Measurements from ENCODE around the gene CPVL.
A peak's percentile ranks its signal among the peaks of the same experiment; 100 is the strongest.

The CPVL gene

GRCh38 chr7:29146057-29146706 is at the start of gene CPVL:
TSS of gene CPVL (minus strand) at chr7:29146537. CDS start at chr7:29121061, 25,476 bp downstream.
- DNase-seq (ENCODE audit: low read depth, low spot score) = peak; percentile 80

- peak; percentile 71 for DNase-seq (ENCODE audit: low read depth, low spot score)
Measured at GRCh38 chr7:29194594-29195427, 48.5 kb upstream of the CPVL start, which contains the start of gene CHN2. TSS of gene CHN2 (plus strand) at chr7:29194775.

- DNase-seq (ENCODE audit: low read depth, low spot score) = no peak
Measured at GRCh38 chr7:29194206-29194593, 47.9 kb upstream of the CPVL start.

- DNase-seq (ENCODE audit: low read depth, low spot score) = peak; percentile 24
Measured at GRCh38 chr7:29193316-29194205, 47.2 kb upstream of the CPVL start.

- no peak for DNase-seq (ENCODE audit: low read depth, low spot score)
Measured at GRCh38 chr7:29192811-29193210, 46.5 kb upstream of the CPVL start.

GRCh38 chr7:29192323-29192722 is 46.0 kb upstream of the CPVL start:
- no peak for DNase-seq (ENCODE audit: low read depth, low spot score)

- DNase-seq (ENCODE audit: low read depth, low spot score) = no peak
Measured at GRCh38 chr7:29190349-29191045, 44.2 kb upstream of the CPVL start.

GRCh38 chr7:29189743-29190201 is 43.4 kb upstream of the CPVL start:
- DNase-seq (ENCODE audit: low read depth, low spot score) = peak; percentile 96

- no peak for DNase-seq (ENCODE audit: low read depth, low spot score)
Measured at GRCh38 chr7:29185613-29186012, 39.3 kb upstream of the CPVL start.

- DNase-seq (ENCODE audit: low read depth, low spot score) = no peak
Measured at GRCh38 chr7:29184599-29184998, 38.3 kb upstream of the CPVL start.

- DNase-seq (ENCODE audit: low read depth, low spot score) = no peak
Measured at GRCh38 chr7:29179115-29179514, 32.8 kb upstream of the CPVL start.

GRCh38 chr7:29177963-29178600 is 31.7 kb upstream of the CPVL start:
- DNase-seq (ENCODE audit: low read depth, low spot score) = peak; percentile 21

GRCh38 chr7:29173458-29173857 is 27.1 kb upstream of the CPVL start:
- DNase-seq (ENCODE audit: low read depth, low spot score) = no peak

GRCh38 chr7:29170781-29171180 is 24.4 kb upstream of the CPVL start:
- DNase-seq (ENCODE audit: low read depth, low spot score) = no peak

GRCh38 chr7:29167721-29168120 is 21.4 kb upstream of the CPVL start:
- DNase-seq (ENCODE audit: low read depth, low spot score) = no peak

GRCh38 chr7:29163854-29164253 is 17.5 kb upstream of the CPVL start:
- no peak for DNase-seq (ENCODE audit: low read depth, low spot score)

- DNase-seq (ENCODE audit: low read depth, low spot score) = no peak
Measured at GRCh38 chr7:29162577-29162976, 16.2 kb upstream of the CPVL start.

- no peak for DNase-seq (ENCODE audit: low read depth, low spot score)
Measured at GRCh38 chr7:29161231-29161630, 14.9 kb upstream of the CPVL start.

- DNase-seq (ENCODE audit: low read depth, low spot score) = no peak
Measured at GRCh38 chr7:29160080-29160479, 13.7 kb upstream of the CPVL start.

- DNase-seq (ENCODE audit: low read depth, low spot score) = no peak
Measured at GRCh38 chr7:29158795-29159423, 12.6 kb upstream of the CPVL start.

Data from ELF-1 (cell line).